Middle frontal gyrus (tissue), 1 donor: ENCODE measurements around the gene LAMB3.

ENCODE experiments used
- DNase-seq: peaks from one replicate; pipeline ENCODE4 v3.0.0-alpha.2; 2015; ENCODE audit warnings: low spot score; ENCODE audit errors: extremely low spot score

The LAMB3 gene

DNA sequence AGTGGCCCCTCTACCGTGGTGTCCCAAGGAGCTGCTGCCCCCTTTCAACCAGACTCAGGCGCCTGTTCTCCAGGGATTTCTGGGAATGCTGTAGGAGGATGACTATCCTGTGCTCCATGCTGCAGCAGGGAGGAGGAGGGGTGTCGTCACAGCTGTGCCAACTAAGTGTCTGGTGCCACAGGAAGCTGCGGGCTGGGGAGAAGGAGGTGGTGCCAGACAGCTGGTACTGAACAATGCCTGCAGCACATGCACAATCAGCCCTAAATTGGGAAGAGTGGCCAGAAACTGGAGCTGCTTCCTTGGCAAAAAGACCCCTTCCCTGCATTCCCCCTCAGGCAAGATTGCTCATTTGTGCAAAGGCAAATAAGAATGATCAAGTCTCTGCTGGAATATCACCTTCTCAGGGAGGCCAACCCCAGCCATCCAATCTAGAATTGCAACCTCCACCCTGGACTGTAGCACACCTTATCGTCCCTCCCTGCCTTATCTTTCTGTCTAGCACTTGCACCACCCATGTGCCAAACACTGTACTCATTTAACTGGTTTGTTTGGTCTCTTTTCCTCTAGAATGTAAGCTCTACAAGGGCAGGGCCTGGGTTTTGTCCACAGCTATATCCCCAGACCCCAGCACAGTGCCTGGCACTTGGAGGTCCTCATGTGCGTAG is 33.3 kb downstream of the LAMB3 start:
- peak; percentile 77 for DNase-seq

DNA sequence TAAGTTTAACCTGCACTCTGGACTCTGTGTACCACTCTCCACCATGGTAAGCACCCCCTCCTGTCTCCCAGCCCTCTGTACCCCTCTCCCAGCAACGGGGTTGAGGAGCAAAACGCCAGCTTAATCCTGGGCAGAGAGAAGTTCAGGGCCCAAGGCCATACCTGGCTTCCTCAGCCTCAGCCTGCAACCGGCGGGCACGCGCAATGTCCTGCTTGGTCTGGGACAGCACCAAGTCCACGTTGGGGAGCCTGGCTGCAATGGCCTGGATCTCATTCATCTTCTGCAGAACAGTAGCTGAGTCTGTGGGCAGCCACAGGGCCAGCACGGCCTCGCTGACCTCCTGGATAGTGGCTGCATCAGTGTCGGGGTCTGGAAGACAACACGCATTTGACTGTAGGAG is 33.9 kb downstream of the LAMB3 start:
- no peak for DNase-seq

DNA sequence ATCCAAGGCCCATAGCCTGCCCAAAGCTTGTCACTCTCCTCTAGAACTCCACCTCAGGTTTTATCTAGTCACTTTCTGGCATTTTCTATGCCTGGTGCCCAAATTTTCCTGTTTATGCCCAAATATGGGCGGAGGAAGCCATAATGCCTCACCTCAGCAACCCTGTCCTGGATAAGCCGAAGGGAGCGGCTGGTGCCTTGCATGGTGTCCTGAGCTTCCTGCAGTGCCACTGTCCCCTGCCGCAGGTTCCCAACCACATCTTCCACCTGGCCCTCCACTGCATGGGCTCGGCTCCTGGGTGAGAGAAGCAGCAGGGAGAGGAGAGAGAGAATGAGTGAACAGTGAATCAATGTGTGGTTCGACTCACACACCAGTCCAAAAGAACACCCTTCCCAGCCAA is 34.5 kb downstream of the LAMB3 start:
- DNase-seq: no peak

DNA sequence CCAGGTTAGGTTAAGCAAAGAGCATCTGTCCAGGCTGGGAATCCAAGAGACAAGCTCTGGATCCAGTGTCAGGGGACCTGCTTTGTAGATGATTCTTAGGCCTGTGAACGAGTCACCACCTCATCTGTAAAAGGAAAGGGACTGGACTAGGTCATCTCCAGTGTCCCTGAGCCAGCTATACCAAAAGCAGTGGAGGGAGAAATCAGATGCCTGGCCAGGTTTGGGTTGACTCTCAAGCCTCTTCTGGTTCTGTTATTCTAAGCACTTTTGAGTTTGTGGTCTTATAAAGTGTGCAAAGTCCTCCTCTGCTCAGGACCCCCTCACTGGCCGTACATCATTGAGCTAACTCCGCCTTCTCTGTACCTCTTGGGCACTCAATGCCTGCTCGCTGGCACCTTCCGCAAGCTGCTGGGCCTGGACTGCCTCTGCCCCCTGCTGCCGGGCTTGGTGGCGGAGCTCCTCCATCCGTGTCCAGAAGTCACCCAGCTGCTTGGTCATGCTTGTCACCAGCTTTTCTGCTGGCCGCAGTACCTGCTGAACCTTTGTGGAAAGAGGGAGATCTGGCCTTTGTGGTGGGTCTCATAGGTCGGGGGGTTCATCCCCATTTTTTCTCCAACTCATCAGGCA is 35.1 kb downstream of the LAMB3 start:
- DNase-seq: no peak

DNA sequence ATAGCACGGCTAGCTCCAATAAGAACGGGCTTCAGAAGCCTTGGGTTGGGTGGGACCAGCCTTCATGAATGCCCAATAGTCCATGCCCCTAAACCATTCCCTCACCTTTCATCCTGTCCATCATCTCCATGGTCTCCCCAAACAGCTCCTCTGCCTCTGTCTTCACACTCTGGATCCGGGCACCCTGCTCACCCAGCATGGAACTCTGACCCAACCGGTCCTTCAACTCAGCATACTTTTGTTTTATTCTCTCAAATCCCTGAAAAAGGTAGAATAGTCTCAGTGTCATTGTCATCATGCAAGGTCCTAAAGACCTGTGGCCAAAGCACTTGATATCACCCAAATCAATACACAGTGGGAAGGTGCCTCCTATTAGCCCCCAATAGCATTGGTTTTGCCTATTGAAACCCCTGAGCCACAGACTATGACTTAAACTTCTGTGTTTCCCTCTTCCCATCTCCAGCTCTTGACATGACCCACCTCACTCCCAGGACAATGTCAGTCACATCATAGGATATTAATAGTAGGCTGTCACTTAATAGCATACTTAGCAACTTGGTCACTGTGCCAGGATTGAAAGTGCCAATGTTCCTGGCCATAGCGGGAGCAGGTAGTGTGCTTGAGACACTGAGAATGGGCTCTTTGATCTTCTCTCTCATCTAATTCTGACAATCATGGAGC is 35.7 kb downstream of the LAMB3 start:
- no peak for DNase-seq

DNA sequence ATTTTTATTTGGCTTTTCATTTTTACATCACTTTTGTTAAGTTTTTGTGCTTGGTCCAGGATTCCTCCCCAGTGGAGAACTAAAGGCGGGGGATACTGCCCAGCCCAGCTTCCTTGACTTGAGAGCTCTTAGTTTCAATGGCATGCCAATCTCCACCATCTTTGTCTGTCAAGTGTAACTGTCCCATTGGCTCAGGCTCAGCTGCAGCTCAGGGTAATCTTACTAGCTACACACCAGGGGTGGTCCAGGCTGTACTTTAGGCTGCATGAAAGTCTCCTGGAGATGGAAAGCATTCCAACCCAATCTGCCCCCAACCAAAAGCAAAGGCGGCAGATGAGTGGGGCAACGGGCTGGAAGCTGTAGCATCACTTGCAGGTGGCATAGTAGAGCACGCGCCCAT is 37.3 kb downstream of the LAMB3 start:
- no peak for DNase-seq

DNA sequence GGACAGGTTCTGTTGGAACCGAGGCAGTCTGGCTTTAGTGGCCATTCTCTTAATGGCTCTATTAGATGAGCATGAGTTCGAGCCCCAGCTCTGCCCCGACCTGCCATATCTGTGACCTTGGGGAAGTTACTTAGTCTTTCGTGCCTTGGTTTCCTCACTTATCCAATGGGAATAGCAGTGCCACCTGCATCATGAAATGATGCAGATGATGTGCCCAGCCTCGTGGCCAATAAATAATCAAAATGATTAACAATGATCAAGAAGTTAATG is 38.1 kb downstream of the LAMB3 start:
- DNase-seq: no peak

DNA sequence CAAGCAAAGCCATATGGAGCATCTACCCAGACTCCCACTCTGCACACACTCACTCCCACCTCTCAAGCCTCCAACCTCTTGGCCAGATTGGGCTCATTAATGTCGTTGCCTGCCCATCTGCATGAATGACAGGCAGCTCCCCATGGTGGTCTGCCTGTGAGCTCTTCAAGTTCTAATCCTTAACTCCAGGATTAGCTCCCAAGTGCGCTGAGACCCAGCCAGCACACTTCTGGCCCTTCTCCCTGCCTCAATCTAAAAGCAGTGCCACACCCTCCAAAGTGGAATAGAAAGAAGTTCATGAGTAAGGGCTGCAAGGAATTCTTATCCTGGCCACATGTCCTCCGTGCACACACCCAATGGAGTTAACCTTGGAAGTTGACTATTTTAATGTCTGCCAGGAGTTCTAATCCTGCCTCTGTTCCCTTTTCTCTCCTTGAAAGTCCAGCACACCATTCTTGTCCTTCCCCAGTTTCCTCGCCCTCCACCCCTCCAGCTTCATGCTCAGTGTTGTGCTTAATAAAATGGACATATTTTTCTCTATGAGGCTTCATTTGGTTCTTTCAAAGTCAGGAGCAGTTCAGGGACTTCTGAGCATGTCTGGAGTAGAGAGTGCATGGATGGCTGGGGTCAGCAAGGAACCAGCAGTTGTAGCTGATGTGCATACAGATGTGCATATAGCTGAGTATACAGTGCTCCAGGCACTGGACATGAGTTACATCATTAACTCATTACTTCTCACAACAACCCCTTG is 38.6 kb downstream of the LAMB3 start:
- DNase-seq: no peak

DNA sequence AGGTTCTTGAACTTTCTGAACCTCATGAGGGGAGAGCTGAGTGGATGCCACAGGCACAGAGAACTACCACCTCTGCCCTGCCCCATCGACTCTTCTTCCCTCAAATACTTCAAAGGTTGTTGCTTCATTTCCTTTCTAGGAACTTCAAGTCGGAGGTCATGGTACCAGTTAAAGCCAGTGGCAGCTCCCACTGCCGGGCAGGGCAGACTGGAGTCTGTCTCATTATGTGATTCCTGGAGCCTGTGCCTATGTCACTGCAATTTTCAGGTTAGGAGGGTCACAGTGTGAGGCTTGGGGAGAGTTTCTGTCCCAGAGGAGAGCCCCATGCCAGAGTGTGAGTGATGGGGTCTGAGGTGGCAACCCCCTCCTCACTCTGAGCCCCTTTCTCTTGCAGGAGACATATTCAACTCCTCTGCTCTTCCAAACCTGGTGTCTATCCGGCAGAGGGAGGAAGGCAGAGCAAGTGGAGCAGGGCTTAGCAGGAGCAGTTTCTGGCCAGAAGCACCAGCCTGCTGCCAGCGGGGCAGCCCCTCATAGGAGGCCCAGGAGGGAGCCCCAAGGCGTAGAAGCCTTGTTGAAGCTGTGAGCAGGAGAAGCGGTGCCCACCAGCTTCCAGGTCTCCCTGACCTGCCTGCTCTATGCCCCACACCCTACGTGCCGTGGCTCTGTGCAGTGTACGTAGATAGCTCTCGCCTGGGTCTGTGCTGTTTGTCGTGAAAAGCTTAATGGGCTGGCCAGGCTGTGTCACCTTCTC is 39.4 kb downstream of the LAMB3 start:
- no peak for DNase-seq

DNA sequence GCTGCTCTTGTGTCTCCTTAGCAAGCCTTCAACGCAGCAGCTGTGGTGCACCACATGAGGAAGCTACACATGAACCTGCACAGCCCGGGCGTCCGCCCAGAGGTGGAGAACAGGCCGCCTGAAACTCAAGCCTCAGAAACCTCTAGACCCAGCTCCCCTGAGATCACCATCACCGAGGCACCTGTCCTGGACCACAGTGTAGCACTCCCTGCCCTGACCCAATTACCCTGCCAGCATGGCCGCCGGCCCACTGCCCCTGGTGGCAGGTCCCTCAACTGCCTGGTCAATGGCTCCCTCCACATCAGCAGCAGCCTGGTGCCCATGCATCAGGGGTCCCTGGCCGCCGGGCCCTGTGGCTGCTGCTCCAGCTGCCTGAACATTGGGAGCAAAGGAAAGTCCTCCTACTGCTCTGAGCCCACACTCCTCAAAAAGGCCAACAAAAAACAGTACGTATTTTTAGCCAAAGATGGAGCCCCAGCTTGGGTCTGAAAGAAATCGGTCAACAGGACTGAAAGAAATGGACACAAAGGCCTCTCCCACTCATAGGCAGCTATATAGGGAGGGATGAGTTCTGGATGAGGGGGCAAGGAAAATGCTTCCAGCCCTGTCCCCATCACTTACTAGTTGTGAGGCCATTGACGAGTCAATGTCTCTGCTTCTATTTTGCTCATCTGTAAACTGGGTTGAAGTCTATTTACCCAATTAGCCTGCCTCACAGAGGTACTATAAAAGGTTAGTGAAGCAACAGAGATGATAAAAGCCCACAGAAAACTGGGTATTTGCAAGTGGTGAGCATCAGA is 40.3 kb downstream of the LAMB3 start:
- DNase-seq: no peak

DNA sequence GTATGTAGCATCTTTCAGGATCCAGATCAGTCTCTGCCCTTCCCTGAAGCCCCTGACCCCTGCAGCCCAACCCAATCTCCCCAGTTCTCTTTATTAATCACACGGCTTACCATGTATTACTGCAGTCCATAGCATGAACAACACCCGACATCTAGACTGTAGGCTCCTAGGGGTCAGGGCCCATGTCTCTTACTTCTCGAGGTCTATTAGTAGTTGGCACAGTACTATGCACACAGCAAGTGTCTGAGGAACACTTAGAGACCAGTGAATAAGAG is 41.7 kb downstream of the LAMB3 start:
- no peak for DNase-seq

DNA sequence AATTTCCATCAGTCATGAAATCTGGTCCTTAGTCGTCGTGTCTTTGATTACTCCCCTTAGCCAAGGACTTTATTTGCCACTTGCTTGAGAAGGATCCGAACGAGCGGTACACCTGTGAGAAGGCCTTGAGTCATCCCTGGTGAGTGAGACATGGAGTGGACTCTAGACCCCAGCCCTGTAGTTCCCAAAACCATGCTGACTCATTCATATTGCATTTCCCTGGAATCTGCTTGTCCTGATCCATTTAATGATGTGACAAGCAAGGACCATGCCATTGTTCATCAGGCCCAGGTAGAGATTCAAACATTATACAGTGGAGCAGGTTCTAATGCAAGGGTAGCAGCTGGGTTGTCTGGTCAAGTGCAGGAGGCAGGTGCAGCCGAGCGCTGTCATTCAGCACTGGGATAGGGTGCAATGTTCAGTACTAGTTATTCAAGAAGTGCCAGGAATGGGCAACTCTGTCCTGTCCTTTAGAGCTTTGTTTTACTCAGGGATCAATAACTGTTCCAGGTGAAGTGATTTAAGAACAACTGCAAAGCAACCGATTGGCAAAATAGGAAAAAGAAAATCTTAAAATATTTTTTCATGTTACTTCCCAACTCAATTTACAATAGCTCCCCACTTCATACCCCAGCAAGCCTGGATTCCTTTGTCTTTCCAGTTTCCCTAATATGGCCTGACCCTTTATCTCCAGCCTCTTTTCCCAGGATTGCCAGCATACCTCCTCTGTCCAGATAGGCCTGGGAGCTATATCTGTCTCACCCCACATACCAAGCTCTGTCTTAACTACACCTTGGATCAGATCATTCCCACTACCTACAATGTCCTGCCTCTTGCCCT is 42.2 kb downstream of the LAMB3 start:
- no peak for DNase-seq

DNA sequence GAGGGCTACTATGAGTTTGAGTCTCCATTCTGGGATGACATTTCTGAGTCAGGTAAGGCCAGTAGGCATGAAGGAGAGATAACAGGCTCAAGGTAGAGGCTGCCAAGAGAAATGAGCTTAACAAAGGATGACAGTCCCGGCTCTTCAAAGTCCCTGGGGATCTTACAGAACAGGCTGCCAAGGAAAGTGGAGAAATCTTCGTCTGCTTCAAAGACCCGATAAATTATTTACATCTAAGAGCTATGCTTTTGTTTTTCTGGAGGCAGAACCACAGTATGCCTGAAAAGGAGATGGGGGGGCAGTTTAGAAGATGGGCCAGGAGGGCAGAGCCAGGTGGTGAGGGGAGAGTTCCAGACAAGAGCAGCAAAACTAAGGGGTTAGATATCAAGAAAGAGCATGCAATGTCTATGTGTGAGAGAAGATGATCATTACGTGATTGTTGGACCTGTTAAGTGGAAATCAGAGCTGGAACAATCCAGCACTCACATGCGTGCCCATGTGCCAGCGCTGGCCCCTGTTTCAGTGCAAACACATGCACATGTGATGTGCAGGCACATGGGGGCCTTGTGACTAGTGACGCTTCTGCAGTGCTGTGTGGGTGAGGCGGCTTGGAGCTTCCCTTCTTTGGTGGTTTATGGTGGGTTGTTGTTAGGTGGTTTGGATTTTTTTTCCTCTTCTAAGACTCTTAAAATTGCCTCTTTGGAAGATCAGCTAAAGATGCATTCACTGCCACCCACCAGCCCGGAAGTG is 43.0 kb downstream of the LAMB3 start:
- DNase-seq: peak; percentile 60

DNA sequence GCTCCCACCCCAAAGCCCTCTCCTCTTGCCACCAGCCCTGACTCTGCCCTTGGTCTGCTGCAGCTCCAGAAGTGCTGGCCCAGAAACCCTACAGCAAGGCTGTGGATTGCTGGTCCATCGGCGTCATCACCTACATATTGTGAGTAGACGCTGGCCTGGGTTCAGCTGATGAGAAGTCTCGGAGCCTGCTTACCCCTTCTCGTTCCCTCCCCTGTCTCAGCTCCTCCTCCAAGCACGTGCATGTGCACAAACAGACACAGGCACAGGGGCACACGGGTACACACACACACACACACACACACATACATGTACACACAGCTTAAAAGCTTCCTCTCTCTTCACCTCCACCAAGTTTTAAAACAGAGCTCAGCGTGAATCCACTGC is 44.4 kb downstream of the LAMB3 start:
- DNase-seq: no peak

DNA sequence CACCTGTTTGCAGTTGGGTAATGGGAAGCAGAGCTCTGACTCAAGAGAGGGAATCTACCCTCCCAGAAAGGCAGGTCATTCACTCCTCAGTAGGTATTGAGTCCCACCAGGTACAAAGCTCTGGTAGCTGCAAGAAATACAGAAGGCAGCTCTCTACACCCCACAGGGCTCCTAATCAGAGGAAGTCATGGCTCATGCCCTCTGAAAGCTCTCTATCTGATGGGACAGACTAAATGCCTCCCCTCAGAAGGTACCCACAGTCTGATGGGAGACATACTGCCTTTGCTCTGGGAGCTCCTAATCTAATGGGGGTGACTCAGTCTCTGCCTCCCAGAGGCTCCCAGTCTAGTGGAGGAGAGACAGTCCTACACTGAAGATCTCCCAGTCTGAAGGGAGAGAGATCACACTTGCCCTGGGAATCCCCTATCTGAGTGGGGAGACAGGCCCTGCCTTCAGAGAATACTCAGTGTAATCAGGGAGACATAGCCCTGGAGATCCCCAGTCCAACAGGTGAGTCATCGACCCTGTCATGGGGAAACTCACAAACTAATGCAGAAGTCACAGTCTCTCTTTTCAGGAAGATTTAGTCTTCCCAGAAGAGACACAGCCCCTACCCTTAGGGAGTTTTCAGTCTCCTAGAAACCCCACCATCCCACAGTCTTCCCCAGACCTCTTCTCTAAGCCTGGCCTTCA is 45.0 kb downstream of the LAMB3 start:
- no peak for DNase-seq

DNA sequence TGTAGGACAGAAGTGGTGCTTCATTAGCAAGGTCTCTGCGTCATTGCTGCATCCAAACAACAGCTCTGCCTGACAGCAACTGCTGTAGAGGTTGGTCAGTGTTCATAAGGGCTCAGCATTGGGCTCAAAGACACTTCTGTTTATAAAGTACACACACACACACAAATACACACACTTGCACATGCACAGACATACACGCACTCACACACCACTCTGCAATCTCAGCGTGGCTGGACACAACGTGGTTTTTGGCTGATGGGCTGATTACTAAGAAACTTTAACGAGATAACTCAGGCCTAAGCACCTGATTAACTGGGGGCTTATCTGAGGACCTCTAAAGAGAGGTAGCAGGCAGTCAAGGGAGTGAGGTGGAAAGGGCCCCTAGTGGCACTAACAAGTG is 48.3 kb downstream of the LAMB3 start:
- DNase-seq: no peak

DNA sequence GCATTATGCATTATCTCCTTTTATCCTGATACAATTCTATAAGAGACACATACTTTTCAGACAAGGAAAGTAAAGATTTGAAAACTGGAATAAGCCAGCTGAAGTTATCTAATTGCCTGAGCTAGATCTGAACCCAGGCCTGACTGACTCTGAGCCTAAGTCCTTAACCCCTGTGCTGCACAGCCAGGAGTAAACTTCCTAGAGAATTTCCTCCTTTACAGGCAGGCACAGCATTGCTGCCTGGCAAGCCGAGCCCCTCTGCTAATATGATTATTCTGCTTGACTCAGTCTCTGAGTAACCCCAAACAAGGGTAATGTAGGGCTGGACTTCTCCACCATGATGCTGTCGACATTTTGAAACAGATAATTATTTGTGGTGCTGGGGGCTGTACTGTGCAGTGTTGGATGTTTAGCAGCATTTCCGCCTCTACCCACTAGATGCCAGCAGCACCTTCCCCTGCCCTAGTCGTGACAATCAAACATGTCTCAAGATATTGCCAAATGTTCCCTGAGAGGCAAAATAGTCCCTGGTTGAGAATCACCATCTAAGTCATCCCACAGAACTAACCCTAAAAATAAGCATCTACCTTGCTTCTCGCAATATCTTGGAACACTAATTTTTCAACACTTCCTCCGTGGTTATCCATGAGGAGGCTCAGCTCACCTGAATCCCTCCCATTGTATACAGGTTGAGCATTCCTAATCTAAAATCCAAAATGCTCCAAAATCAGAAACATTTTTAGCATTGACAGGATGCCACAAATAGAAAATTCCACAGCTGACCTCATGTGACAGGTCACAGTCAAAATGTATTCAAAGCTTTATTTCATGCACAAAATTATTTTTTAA is 50.2 kb downstream of the LAMB3 start:
- no peak for DNase-seq

DNA sequence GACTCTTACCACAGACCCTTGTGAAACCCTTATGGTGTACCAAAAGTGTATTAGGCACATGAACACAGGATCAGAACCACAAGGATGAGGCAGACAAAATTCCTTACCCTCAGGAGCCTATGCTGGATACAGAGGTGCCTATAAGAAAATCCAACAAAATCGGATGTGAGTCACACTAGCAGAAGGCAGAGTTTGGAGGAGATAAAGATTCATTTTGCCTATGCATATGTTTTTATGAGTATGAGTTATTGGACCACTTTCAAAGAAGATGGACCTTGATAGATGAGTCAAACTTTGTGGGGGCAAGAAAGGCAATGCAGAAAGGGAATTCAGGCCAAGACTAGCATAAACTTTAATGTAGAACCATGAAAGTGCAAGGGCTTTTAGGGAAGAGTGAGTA is 51.7 kb downstream of the LAMB3 start:
- DNase-seq: no peak
